ENCODE measurements around the gene PPP1R13B.

PPP1R13B gene

DNA sequence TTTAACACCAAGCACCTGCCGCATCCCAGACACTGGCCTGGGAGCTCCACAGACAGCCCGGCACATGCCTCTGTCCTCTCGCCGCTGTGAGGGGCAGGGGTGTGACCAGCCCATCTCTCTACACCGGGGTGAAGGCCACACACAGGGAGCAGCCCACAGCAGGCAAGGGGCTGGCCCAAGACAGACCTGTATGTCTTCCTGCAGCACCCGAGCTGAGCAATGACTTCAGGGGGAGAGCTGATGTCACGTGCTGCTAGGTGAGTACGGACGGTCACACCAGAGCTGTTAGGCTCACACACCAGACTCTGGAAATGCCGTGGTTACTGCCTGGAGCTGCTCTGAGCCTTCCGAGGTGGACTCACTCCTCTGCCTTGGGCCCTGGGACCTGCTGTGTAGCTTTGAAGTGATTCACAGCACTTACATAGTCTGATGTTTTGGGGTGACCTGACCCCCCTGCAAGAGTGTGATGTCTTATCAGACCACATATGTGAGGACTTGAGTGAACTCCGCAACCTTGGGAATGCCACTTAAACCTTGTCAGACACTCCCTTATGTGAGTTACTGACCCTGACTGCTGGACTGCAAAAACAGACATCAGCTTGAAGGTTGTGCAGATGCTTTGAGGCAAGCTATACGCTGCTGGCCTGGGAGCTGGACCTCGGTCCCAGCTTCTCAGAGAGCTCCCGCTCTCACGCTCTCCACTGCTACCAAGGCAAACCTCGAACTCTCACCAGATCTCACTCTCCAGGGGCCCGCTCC, 133.9 kb downstream of the PPP1R13B start:
- Histone ChIP-seq H3K36me3 (peaks cover 12% of the 10 kb centered on the region), H3K27ac (no peak overlapping the region), H3K4me3 (ENCODE audit: low read depth in 1 of 2, low read length in 1 of 2) (no peak overlapping the region), H3K27me3 (peaks cover 4% of the 10 kb centered on the region), H3K4me1 (ENCODE audit: control insufficient read depth in 1 of 2, insufficient read depth in 1 of 2, low read depth in 1 of 2, low read length in 1 of 2) (peaks cover 13 to 18% of the 10 kb centered on the region in 2 experiments), H3K9me3 (no peaks in the 10 kb centered on the region)
- TF ChIP-seq, protein P1, sequence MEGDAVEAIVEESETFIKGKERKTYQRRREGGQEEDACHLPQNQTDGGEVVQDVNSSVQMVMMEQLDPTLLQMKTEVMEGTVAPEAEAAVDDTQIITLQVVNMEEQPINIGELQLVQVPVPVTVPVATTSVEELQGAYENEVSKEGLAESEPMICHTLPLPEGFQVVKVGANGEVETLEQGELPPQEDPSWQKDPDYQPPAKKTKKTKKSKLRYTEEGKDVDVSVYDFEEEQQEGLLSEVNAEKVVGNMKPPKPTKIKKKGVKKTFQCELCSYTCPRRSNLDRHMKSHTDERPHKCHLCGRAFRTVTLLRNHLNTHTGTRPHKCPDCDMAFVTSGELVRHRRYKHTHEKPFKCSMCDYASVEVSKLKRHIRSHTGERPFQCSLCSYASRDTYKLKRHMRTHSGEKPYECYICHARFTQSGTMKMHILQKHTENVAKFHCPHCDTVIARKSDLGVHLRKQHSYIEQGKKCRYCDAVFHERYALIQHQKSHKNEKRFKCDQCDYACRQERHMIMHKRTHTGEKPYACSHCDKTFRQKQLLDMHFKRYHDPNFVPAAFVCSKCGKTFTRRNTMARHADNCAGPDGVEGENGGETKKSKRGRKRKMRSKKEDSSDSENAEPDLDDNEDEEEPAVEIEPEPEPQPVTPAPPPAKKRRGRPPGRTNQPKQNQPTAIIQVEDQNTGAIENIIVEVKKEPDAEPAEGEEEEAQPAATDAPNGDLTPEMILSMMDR (IDR thresholded peaks at IDR 0.05), result no peak

DNA sequence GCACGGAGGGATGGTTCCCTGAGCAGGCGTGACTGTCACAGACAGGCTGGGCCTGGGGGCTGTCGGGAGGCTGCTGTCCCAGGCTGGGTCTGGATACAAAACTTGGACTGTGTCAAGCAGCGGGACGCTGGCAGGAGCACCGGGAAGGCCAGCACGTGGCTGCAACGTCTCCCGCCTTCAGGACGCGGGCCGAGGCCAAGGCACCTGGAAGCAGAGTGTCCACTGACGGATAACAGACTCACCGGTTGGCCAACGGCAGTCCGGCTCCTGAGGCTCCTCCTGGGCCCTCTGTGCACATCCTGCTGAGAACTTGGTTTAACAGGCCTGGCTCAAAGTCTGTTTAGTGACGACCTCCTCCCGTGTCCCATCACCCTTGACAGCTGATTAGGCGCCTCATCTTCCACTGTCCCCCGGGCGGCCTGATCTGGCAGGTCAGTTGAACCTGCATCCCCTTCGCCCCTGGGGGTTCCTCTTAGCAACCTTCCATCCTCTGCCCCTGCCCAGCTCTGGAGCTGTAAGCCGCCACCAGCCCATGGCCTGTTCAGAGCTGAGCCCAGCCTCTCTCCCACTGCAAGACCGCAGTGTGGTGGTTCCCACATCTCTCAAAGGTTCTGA, 134.6 kb downstream of the PPP1R13B start:
- Histone ChIP-seq H3K27me3 (peaks cover 4% of the 10 kb centered on the region), H3K4me3 (ENCODE audit: low read depth in 1 of 2, low read length in 1 of 2) (no peak overlapping the region), H3K36me3 (peaks cover 20% of the 10 kb centered on the region), H3K9me3 (no peaks in the 10 kb centered on the region), H3K4me1 (ENCODE audit: control insufficient read depth in 1 of 2, insufficient read depth in 1 of 2, low read depth in 1 of 2, low read length in 1 of 2) (peaks cover 13 to 18% of the 10 kb centered on the region in 2 experiments), H3K27ac (no peak overlapping the region)
- TF ChIP-seq, protein P1 (IDR thresholded peaks at IDR 0.05), result no peak

DNA sequence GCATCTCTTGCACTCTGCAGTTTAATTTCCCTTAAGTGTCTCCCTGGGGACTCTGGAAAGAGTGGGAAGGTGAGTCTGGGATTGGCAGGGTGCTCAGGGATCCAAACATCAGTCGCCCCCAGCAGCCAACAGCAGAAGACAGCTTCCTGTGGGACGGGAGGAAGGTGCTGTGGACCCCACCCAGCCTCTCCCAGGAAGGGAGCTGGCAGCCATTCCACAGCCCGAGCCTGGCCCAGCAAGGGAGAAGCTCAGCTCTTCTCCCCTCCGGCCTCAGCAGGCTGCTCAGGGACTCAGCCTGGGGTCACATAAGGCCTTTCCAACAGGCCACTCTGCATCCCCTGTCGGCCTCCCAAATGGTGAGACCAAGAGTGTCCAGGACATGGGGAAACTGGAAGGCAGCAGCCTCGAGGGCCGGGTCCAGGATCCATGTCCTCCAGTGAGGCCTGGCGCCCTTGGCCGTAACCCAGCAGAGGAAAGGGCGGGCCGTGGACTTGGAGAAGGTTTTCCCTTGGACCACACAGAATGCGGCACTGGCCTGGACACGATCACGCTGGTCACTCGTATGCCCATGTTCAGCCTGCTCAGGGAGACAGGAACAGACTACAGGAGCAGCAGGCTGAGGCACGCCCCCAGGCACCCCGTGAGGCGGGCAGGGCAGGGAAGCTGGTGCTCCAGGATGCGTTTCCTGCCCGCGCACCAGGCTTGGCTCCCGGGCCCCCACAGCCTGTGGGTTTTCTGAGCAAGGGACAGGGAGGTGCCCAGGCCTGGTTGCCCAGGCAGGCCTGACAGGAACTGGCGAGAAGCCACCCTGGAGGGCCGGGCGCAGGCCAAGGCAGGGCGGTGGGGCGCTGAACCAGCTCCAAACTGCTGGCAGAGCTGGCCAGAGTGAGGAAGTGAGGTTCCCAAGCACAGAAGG, 135.6 kb downstream of the PPP1R13B start:
- Histone ChIP-seq H3K4me3 (ENCODE audit: low read depth in 1 of 2, low read length in 1 of 2) (no peak overlapping the region), H3K9me3 (no peaks in the 10 kb centered on the region), H3K27me3 (peaks cover 4% of the 10 kb centered on the region), H3K27ac (no peak overlapping the region), H3K4me1 (ENCODE audit: control insufficient read depth in 1 of 2, insufficient read depth in 1 of 2, low read depth in 1 of 2, low read length in 1 of 2) (peaks cover 12 to 16% of the 10 kb centered on the region in 2 experiments), H3K36me3 (peaks cover 29% of the 10 kb centered on the region)
- TF ChIP-seq, protein P1 (IDR thresholded peaks at IDR 0.05), result no peak

DNA sequence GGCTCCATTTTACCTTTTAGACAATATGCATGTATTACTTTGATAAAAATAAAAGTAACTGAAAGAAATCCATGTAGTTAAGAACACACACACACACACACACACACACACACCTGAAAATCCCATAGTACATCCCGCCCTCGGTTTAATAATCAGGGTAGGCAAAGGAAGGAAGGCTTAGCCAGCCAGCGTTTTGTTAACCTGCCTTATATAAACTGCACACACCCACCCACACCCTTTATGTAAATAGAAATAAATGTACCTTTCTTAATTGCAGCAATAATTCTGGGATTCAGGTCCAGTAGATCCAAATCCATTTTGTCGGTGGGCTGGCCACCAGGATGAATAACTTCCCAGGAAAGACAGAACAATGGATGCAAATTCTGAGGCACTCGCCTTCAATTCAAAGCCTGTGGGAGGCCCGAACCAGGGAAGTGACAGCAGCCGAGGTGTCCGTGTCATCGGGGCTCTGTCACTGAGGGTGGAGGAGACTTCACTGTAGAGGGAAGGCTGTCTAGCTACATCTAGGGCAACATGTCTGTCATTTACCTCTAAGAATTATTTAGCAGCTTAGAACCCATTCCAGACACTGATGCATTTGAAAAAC, 136.5 kb downstream of the PPP1R13B start:
- TF ChIP-seq, protein P1 (IDR thresholded peaks at IDR 0.05), result no peak
- Histone ChIP-seq H3K4me1 (ENCODE audit: control insufficient read depth in 1 of 2, insufficient read depth in 1 of 2, low read depth in 1 of 2, low read length in 1 of 2) (peaks cover 6 to 9% of the 10 kb centered on the region in 2 experiments), H3K36me3 (peaks cover 38% of the 10 kb centered on the region), H3K4me3 (ENCODE audit: low read depth in 1 of 2, low read length in 1 of 2) (no peak overlapping the region), H3K9me3 (no peaks in the 10 kb centered on the region), H3K27ac (no peak overlapping the region), H3K27me3 (no peaks in the 10 kb centered on the region)

DNA sequence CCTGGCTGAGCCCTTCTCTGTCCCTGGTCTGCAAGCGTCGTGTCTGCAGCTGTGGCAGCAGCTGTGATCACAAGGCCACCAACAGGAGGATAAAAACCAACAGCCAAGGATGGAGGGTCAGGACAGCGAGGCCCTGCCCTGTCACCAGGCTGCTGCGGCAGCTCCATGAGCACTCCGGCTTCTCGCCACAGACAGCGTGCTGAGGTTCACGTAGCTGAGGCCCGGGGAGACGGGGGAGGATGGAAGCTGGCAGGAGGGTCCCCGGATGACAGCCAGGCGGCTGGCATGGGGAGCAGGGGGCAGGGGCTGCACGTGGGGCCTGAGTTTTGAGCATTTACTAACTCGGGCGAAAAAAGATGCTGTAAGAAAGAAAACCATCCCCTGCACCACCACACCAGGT, 137.6 kb downstream of the PPP1R13B start:
- H3K4me1 ChIP-seq (ENCODE audit: control insufficient read depth in 1 of 2, insufficient read depth in 1 of 2, low read depth in 1 of 2, low read length in 1 of 2), result peaks cover 4% of the 10 kb centered on the region in 2 experiments
- H3K4me3 ChIP-seq (ENCODE audit: low read depth in 1 of 2, low read length in 1 of 2), result no peak overlapping the region
- no peak overlapping the region for H3K27ac ChIP-seq
- TF ChIP-seq, protein P1 (IDR thresholded peaks at IDR 0.05), result no peak
- peaks cover 47% of the 10 kb centered on the region for H3K36me3 ChIP-seq
- no peaks in the 10 kb centered on the region for H3K27me3 ChIP-seq
- H3K9me3 ChIP-seq, result no peaks in the 10 kb centered on the region
